Measurements from ENCODE around the gene SEMA6A. TPM values are rescaled to one million over a fixed set of nuclear protein-coding genes. Genes with fewer than 3 reads are reported as not detected.

Gene SEMA6A
- total RNA-seq, 3 donors from 2014 or later, result 33.9 to 40.3 (median 35.6) TPM

DNA sequence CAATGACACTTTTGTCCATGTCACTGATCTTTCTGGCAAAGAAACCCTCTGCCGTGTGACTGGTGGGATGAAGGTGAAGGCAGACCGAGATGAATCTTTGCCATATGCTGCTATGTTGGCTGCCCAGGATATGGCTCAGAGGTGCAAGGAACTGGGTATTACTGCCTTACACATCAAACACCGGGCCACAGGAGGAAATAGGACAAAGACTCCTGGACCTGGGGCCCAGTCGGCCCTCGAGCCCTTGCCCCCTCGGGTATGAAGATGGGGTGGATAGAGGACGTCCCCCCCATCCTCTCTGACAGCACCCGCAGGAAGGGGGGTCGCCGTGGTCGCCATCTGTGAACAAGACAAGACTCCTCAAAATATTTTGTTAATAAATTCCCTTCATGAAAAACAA is 12.0 kb downstream of the SEMA6A start:
- intact Hi-C loops (cut with DNase I; ENCODE audit: low total_unique reads), result no loop called here
- H3K4me3 ChIP-seq, result no peak overlapping the region
- no peak for TF ChIP-seq POLR2AphosphoS5 (IDR thresholded peaks at IDR 0.05)
- TF ChIP-seq POLR2A (IDR thresholded peaks at IDR 0.05), result no peak
- TF ChIP-seq CTCF (IDR thresholded peaks at IDR 0.05), result no peak
- H3K4me1 ChIP-seq, result no peaks in the 10 kb centered on the region
- no peaks in the 10 kb centered on the region for H3K27me3 ChIP-seq
- no peak for DNase-seq (ENCODE audit: low spot score in 2 of 2)
- H3K9me3 ChIP-seq, result no peaks in the 10 kb centered on the region
- H3K27ac ChIP-seq, result no peak overlapping the region
- H3K36me3 ChIP-seq, result no peaks in the 10 kb centered on the region

GRCh38 chr5:116561658-116562057 is 13.0 kb downstream of the SEMA6A start:
- intact Hi-C loops (cut with DNase I; ENCODE audit: low total_unique reads), result no loop called here
- Histone ChIP-seq H3K9me3 (no peaks in the 10 kb centered on the region), H3K4me3 (no peak overlapping the region), H3K27me3 (no peaks in the 10 kb centered on the region), H3K4me1 (no peaks in the 10 kb centered on the region), H3K36me3 (no peaks in the 10 kb centered on the region), H3K27ac (no peak overlapping the region)
- TF ChIP-seq POLR2AphosphoS5 (IDR thresholded peaks at IDR 0.05), result no peak
- no peak for TF ChIP-seq POLR2A (IDR thresholded peaks at IDR 0.05)
- TF ChIP-seq CTCF (IDR thresholded peaks at IDR 0.05), result no peak
- DNase-seq (ENCODE audit: low spot score in 2 of 2), result no peak

DNA sequence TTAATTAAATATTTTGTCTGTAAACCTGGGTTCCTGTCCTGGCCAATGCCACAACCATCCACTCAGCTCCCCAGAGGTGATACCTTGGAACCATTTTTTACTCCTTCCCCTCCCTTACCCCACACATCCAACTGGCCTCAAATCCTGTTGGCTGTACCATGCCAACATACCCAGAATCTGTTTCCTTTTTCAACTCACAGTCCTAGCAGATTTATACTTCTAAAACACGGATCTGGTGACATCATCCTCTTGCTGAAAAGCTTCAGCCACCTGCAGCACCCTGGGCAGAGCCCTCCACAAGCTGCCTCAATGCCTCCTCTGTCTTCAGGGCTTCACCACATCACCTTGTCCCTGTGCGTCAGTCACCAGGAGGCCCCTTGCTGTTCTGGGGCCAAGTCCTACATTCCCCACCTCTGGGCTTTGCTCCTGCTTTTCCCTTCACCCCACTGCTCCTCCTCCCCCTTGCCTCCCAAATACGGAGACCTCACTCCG is 14.9 kb downstream of the SEMA6A start:
- H3K36me3 ChIP-seq, result no peaks in the 10 kb centered on the region
- TF ChIP-seq POLR2A (IDR thresholded peaks at IDR 0.05) (no peak), POLR2AphosphoS5 (IDR thresholded peaks at IDR 0.05) (no peak), CTCF (IDR thresholded peaks at IDR 0.05) (no peak)
- no peaks in the 10 kb centered on the region for H3K27me3 ChIP-seq
- no peak for DNase-seq (ENCODE audit: low spot score in 2 of 2)
- H3K27ac ChIP-seq, result peak overlapping the region in 1 of 2 donors; percentile 5
- intact Hi-C loops (cut with DNase I; ENCODE audit: low total_unique reads), result loop anchor here (10.0 kb wide), 1 partner anchor 1375 kb away; no protein-coding TSS in a partner anchor
- no peak overlapping the region for H3K4me3 ChIP-seq
- no peaks in the 10 kb centered on the region for H3K4me1 ChIP-seq
- H3K9me3 ChIP-seq, result no peaks in the 10 kb centered on the region

DNA sequence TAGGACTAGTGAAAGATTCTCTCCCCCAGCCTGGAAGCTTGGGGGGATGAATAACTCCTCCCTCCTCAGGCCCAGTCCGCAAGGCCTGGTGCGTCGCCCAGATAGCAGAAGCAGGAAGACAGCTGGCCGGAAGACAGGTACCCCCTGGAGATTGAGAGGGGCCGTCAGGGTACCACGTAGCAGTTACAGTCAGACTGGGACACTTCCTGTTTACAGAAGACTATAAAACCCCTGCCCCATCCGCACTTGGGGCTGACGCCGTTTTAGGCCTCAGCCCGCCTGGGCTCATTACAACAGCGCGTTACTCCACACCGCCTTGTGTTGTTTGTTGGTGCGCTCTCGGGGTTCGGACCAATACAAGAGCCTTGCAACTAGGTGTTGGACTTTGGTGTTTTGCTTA is 15.4 kb downstream of the SEMA6A start:
- no peaks in the 10 kb centered on the region for H3K4me1 ChIP-seq
- no peak overlapping the region for H3K4me3 ChIP-seq
- TF ChIP-seq CTCF (IDR thresholded peaks at IDR 0.05) (no peak), POLR2A (IDR thresholded peaks at IDR 0.05) (no peak), POLR2AphosphoS5 (IDR thresholded peaks at IDR 0.05) (no peak)
- H3K27me3 ChIP-seq, result no peaks in the 10 kb centered on the region
- intact Hi-C loops (cut with DNase I; ENCODE audit: low total_unique reads), result loop anchor here (10.0 kb wide), 1 partner anchor 1374 kb away; no protein-coding TSS in a partner anchor
- H3K9me3 ChIP-seq, result no peaks in the 10 kb centered on the region
- no peaks in the 10 kb centered on the region for H3K36me3 ChIP-seq
- DNase-seq (ENCODE audit: low spot score in 2 of 2), result no peak
- no peak overlapping the region for H3K27ac ChIP-seq

DNA sequence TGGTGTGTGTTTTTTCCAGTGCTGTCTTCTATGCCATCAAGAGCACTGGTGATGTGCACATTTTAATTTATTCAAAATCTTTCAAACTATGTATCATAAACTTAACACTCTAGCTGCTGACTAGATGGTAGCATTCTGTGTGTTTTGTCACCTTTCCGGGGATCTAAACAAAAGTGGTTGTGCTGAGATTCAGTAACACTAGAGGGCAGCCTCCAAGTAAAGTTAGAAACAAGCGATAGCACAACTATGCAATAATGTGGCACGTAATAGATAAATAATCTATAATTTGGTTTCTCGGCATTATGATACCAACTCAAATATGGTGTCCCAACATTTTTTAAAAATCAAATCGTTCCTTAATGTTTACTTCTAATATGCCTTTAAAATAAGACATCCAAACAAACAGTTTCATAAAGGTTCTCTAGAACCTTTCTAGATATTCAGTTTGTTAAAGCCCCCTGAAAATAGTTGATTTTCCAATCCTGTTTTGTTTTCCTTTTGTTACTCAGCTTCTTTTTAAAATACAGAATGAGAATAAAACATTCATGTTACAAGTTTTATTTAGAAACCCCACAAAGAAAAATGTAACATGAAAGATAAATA is 16.9 kb downstream of the SEMA6A start:
- H3K4me1 ChIP-seq, result no peaks in the 10 kb centered on the region
- H3K4me3 ChIP-seq, result no peak overlapping the region
- no peak overlapping the region for H3K27ac ChIP-seq
- no peak for TF ChIP-seq POLR2AphosphoS5 (IDR thresholded peaks at IDR 0.05)
- TF ChIP-seq CTCF (IDR thresholded peaks at IDR 0.05), result peak; percentile 21 to 37 (median 36)
- no peak for TF ChIP-seq POLR2A (IDR thresholded peaks at IDR 0.05)
- H3K9me3 ChIP-seq, result no peaks in the 10 kb centered on the region
- no peaks in the 10 kb centered on the region for H3K36me3 ChIP-seq
- no peaks in the 10 kb centered on the region for H3K27me3 ChIP-seq
- no peak for DNase-seq (ENCODE audit: low spot score in 2 of 2)
- intact Hi-C loops (cut with DNase I; ENCODE audit: low total_unique reads), result loop anchor here (10.0 kb wide), 1 partner anchor 1373 kb away; no protein-coding TSS in a partner anchor

All from breast epithelium (tissue), 4 donors.